ENCODE results near the gene ARAP1.

The ARAP1 gene

DNA sequence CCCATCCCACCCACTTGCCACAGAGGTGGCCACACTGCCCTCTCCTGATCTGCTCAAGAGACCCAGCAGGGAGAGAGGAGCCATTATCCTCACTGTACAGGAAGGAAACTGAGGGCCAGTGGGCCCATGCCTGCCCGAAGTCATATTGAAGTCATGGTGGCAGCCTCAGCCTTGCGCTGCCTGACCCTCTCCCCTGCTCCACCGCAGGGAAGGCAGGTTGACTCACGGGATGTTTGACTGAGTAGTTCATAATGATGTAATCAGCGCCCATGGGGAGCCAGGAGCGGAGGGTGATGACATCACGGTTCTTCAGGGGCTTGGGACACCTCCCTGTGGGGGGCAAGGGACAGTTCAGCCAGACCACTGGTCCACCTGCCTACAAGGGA is 6.1 kb upstream of the ARAP1 start:
- ChIA-PET CTCF (interaction anchor here (1.5 to 1.7 kb wide), 2 partner anchors 33 to 36 kb away, joined by 5 to 8 read pairs; partner anchors contain the start of gene STARD10), POLR2A (no interaction called here)
- TF ChIP-seq, protein P1, sequence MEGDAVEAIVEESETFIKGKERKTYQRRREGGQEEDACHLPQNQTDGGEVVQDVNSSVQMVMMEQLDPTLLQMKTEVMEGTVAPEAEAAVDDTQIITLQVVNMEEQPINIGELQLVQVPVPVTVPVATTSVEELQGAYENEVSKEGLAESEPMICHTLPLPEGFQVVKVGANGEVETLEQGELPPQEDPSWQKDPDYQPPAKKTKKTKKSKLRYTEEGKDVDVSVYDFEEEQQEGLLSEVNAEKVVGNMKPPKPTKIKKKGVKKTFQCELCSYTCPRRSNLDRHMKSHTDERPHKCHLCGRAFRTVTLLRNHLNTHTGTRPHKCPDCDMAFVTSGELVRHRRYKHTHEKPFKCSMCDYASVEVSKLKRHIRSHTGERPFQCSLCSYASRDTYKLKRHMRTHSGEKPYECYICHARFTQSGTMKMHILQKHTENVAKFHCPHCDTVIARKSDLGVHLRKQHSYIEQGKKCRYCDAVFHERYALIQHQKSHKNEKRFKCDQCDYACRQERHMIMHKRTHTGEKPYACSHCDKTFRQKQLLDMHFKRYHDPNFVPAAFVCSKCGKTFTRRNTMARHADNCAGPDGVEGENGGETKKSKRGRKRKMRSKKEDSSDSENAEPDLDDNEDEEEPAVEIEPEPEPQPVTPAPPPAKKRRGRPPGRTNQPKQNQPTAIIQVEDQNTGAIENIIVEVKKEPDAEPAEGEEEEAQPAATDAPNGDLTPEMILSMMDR (IDR thresholded peaks at IDR 0.05; ENCODE audit: control extremely low read depth, extremely low read depth, low read depth, missing control alignments): no peak
- DNase-seq (ENCODE audit: extremely low spot score): no peak

DNA sequence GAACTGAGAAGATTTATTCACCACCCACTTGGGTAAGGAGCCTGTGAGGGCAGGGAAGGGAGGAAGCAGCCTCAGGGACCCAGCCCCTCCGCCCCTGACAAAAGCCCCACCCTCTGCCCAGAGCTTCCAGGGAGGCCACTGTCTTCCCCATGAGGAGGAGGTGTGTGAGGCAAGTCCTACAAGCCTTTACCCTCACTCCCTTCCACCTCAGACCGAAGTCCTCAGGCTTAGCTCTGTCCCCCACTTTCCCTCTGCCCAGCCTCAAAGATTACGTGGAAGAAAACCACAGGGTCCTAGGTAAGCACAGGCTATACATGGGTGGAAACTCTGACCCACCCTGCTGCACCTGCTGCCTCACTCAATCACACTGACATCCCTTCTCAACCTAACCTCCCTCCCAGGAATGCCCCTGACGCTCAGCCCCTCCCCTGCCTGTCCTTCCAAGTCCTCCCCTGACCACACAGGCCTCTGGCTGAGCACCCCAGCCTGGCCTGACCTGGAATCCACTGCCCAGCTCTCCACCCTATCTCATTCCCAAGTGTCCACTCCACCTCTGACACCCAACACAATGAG is 3.6 kb upstream of the ARAP1 start:
- ChIA-PET POLR2A (no interaction called here), CTCF (interaction anchor here (1.1 kb wide), 1 partner anchor 9 kb away, joined by 4 read pairs; no protein-coding TSS in a partner anchor)
- TF ChIP-seq, protein P1 (IDR thresholded peaks at IDR 0.05; ENCODE audit: control extremely low read depth, extremely low read depth, low read depth, missing control alignments): no peak
- no peak for DNase-seq (ENCODE audit: extremely low spot score)

GRCh38 chr11:72754544-72755155 is 2.4 kb upstream of the ARAP1 start:
- TF ChIP-seq, protein P1 (IDR thresholded peaks at IDR 0.05; ENCODE audit: control extremely low read depth, extremely low read depth, low read depth, missing control alignments): no peak
- ChIA-PET POLR2A (no interaction called here), CTCF (no interaction called here)
- no peak for DNase-seq (ENCODE audit: extremely low spot score)

- DNase-seq (ENCODE audit: extremely low spot score): no peak
- TF ChIP-seq, protein P1 (IDR thresholded peaks at IDR 0.05; ENCODE audit: control extremely low read depth, extremely low read depth, low read depth, missing control alignments): no peak
- CTCF ChIA-PET: interaction anchor here (1.0 kb wide), 1 partner anchor 39 kb away, joined by 3 read pairs; no protein-coding TSS in a partner anchor
- POLR2A ChIA-PET: no interaction called here
Observed at GRCh38 chr11:72754149-72754543, 1.9 kb upstream of the ARAP1 start.

DNA sequence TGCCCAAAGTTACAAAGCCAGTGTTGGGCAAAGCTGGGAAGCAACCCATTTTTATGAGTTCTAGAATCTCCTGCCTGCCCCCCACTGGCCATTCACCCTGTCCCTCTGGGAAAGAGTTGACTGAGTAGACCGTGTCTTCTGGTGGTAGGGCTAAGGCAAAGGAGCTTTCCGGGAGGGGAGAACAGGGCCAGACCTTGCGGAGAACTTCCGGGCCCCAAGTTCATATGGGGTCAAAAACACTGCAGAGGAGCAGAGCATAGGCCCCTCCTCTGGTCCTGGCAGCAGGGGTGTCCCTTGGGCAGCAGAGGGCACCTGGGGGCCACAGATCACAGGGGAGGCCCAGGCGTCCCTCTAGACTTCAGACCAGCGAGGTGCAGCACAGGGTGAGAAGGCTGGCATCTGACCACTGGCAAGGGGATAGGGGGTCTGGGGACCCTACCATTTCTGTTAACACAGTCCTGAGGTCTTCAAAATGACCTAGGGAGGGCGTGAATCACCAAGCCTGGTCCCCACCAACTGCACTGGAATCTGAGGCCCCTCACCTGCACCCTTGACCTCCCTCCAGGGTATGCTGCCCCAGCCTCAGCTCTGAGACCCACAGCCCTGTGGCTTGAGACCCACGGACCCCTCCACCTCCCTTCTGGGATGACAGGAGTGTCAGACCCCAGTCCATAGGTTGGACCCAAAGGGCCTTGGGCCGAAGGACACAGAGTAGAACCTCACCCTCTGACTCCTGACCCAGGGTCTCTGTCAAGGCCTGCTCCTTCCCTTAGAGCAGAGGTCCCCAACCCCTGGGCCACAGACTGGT is 1.3 kb upstream of the ARAP1 start:
- ChIA-PET POLR2A (no interaction called here), CTCF (interaction anchor here (0.7 to 1.4 kb wide), 6 partner anchors 8 to 41 kb away, joined by 3 to 4 read pairs (median 4); partner anchors contain the start of gene STARD10)
- no peak for DNase-seq (ENCODE audit: extremely low spot score)
- TF ChIP-seq, protein P1 (IDR thresholded peaks at IDR 0.05; ENCODE audit: control extremely low read depth, extremely low read depth, low read depth, missing control alignments): peak; percentile 21

Data from GM10248 (cell line).